Measurements from ENCODE around the gene KIF12.

DNA sequence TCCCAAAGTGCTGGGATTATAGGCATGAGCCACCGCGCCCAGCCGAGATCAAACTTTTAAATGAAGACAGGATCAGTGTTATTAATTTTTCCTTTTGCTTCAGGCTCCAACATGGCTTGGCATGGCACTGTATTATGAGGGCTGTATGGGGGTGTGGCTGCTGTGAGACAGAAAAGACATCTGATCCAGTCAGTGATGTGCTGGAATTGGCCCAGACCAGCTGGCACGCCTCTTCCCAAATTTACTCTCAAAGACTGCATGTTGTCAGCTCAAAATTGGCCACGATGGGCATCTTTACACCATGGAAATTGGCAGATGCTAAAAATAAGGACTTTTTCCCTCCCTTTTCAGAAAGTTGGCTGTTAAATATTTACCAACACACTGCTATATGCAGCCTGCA is 44.1 kb upstream of the KIF12 start:
- TF ChIP-seq CTCF (conservative IDR thresholded peaks at IDR 0.05 in 1 of 2, IDR thresholded peaks at IDR 0.05 in 1 of 2; ENCODE audit: low read depth in 1 of 2, low read length in 2 of 2) (no peak), EZH2 (IDR thresholded peaks at IDR 0.05; ENCODE audit: low read length, missing control alignments) (no peak)

Measured in fibroblast of lung (primary cell).